K562 (cell line): ENCODE measurements around the gene PRSS22. TPM values are rescaled to one million over a fixed set of nuclear protein-coding genes. Genes with fewer than 3 reads are reported as not detected.

Experiments used
- ATAC-seq: fragments of 200-7000 bp; cut with Tn5 transposase; 3 replicates; pipeline ENCODE4 v1.9.1; 2020; ENCODE audit warnings: moderate library complexity
- BruUV-seq: library from RNA; stranded (reverse); fragments of 400-500 nt; replicated peaks from 2 replicates; lab custom pipeline; 2021; lab: Mats Ljungman, UMichigan
- CTCF ChIA-PET: fragments of 300-600 bp; formaldehyde crosslinking; extraction: SDS; loops from one replicate; lab custom pipeline; 2021; ENCODE audit warnings: low intra/inter-chr PET ratio; lab: Yijun Ruan, JAX
- POLR2A ChIA-PET: fragments of 300-600, 350-650 bp; sonication (Branson Sonifier 250); formaldehyde crosslinking; extraction: SDS; loops from one replicate; lab custom pipeline; 2021; ENCODE audit warnings: antibody characterized with exemption, inconsistent platforms; lab: Yijun Ruan, JAX
- DNase-seq, 4 experiments: peaks; one replicate each; pipeline versions ENCODE4 v3.0.0 to v3.0.0-alpha.2; 2011 to 2018; ENCODE audit warnings: low spot score in 3 of 4, mixed read lengths in 3 of 4; ENCODE audit errors: extremely low read depth in 1 of 4
- FAIRE-seq: peaks from 2 replicates; lab custom pipeline; 2011; peaks lifted over from hg19 to GRCh38; lab: Jason Lieb, UNC
- H2AFZ ChIP-seq: 2 replicates; pipeline ENCODE4 v1.6.0; 2011; ENCODE audit warnings: low read depth, low read length, control low read depth, inconsistent platforms
- H3K27ac ChIP-seq: fragments of 200-600 bp; 3 replicates; pipeline ENCODE4 v1.8.0; 2011; ENCODE audit warnings: low read depth, mild to moderate bottlenecking, control low read depth, inconsistent platforms, low read length, moderate library complexity, mixed read lengths; ENCODE audit errors: extremely low read depth
- H3K27me3 ChIP-seq, 2 experiments: fragments of 300-600 bp in 1 of 2; 2 replicates in 1 of 2; 3 replicates in 1 of 2; pipeline versions ENCODE4 v1.6.0 to v1.8.0; 2011; ENCODE audit warnings: inconsistent platforms in 2 of 2, low read length in 2 of 2, mild to moderate bottlenecking in 1 of 2, mixed read lengths in 1 of 2, moderate library complexity in 1 of 2; ENCODE audit not compliant: control insufficient read depth in 2 of 2, insufficient read depth in 2 of 2
- H3K36me3 ChIP-seq: fragments of 300-600 bp; 3 replicates; pipeline ENCODE4 v1.8.0; 2011; ENCODE audit warnings: mild to moderate bottlenecking, low read length, inconsistent platforms; ENCODE audit not compliant: control insufficient read depth, insufficient read depth
- H3K4me1 ChIP-seq, 2 experiments: fragments of 200-600 bp in 1 of 2; replicated peaks in 1 of 2; 2 replicates in 1 of 2; 3 replicates in 1 of 2; pipeline versions ENCODE4 v1.5.1 to v1.8.0; 2011; ENCODE audit warnings: inconsistent platforms in 2 of 2, low read length in 2 of 2, mild to moderate bottlenecking in 1 of 2, mixed read lengths in 1 of 2, moderate library complexity in 1 of 2; ENCODE audit not compliant: control insufficient read depth in 2 of 2, insufficient read depth in 2 of 2
- H3K4me2 ChIP-seq: 2 replicates; pipeline ENCODE4 v1.6.1; 2011; ENCODE audit warnings: low read length, control low read depth, inconsistent platforms, mixed read lengths; ENCODE audit not compliant: insufficient read depth
- H3K4me3 ChIP-seq: fragments of 200-600 bp; sonication (generic), shearing (Covaris generic); 2 replicates; pipeline ENCODE4 v1.5.1; 2016; ENCODE audit warnings: control low read depth, inconsistent platforms
- H3K79me2 ChIP-seq: fragments of 200-600 bp; 3 replicates; pipeline ENCODE4 v1.8.0; 2011; ENCODE audit warnings: low read length, inconsistent platforms; ENCODE audit not compliant: control insufficient read depth, insufficient read depth
- H3K9ac ChIP-seq, 2 experiments: 2 replicates each; pipeline versions ENCODE4 v1.6.0 to v1.6.1; 2011; ENCODE audit warnings: low read depth in 2 of 2, low read length in 2 of 2, control low read depth in 1 of 2, inconsistent platforms in 1 of 2, mild to moderate bottlenecking in 1 of 2, mixed read lengths in 1 of 2; ENCODE audit not compliant: insufficient read depth in 1 of 2
- H3K9me1 ChIP-seq: one replicate; pipeline ENCODE4 v1.6.0; 2011; ENCODE audit warnings: inconsistent platforms, mild to moderate bottlenecking, low read length, moderate library complexity; ENCODE audit not compliant: control insufficient read depth, insufficient read depth
- H3K9me3 ChIP-seq: replicated peaks from 2 replicates; pipeline ENCODE4 v1.5.1; 2011; ENCODE audit warnings: low read depth, low read length, inconsistent platforms; ENCODE audit not compliant: control insufficient read depth, insufficient read depth
- H4K20me1 ChIP-seq: replicated peaks from 2 replicates; pipeline ENCODE4 v1.6.1; 2011; ENCODE audit warnings: low read length, inconsistent platforms, mixed read lengths; ENCODE audit not compliant: control insufficient read depth, insufficient read depth
- ATF1 ChIP-seq, 2 experiments: fragments of 450-650 bp in 1 of 2; IDR thresholded peaks; 2 replicates each; pipeline ENCODE4 v1.6.1; 2016; ENCODE audit warnings: missing compliant biosample characterization in 1 of 2, missing genetic modification characterization in 1 of 2
- DPF2 ChIP-seq: fragments of 450-650 bp; IDR thresholded peaks from 2 replicates; pipeline ENCODE4 v1.6.1; 2016
- NCOA2 ChIP-seq, 2 experiments: fragments of 450-650 bp; IDR thresholded peaks; 2 replicates each; pipeline ENCODE4 v1.6.1; 2018; ENCODE audit warnings: mild to moderate bottlenecking in 2 of 2, moderate library complexity in 1 of 2; ENCODE audit not compliant: partially characterized antibody in 2 of 2
- NR2C2 ChIP-seq, 2 experiments: fragments of 200-800 bp in 1 of 2; sonication (Bioruptor generic) in 1 of 2; sonication (generic) in 1 of 2; formaldehyde crosslinking in 1 of 2; IDR thresholded peaks; 2 replicates each; pipeline versions ENCODE4 v1.6.1 to v1.8.0; 2016 to 2022; ENCODE audit warnings: mild to moderate bottlenecking in 1 of 2, missing compliant biosample characterization in 1 of 2, missing genetic modification characterization in 1 of 2, missing genetic modification reagents in 1 of 2
- RNF2 ChIP-seq: sonication (generic); IDR thresholded peaks from 2 replicates; pipeline ENCODE4 v1.6.1; 2016
- SNAPC5 ChIP-seq: fragments of 250-450 bp; sonication (Bioruptor Pico); IDR thresholded peaks from 2 replicates; pipeline ENCODE4 v1.8.0; 2021; ENCODE audit warnings: moderate library complexity, mild to moderate bottlenecking, inconsistent platforms
- WGBS: fragments of 100-300 bp; shearing (Covaris generic); methylation state at CpG from one replicate; pipeline ENCODE4 v1.1.6; 2016; ENCODE audit warnings: low coverage, mixed read lengths; ENCODE audit not compliant: insufficient coverage; ENCODE audit errors: missing lambda C conversion rate; 5-methylcytosine and 5-hydroxymethylcytosine counted together
- in situ Hi-C: fragments of 300-500 bp; cut with MboI; formaldehyde crosslinking; loops from 4 replicates; pipeline ENCODE4 v1.15.0; 2018; ENCODE audit warnings: inconsistent platforms, mixed read lengths
- intact Hi-C: fragments of 100-400 bp; cut with micrococcal nuclease; formaldehyde crosslinking; loops from 2 replicates; pipeline ENCODE4 v1.14.2; 2022
- polyA plus RNA-seq, 8 experiments: library from polyadenylated mRNA; depleted of rRNA in 4 of 8; stranded (reverse) in 5 of 8; unstranded in 3 of 8; fragments of >200 nt; fragmentation: Nextera tagmentation in 2 of 8; fragmentation: Illumina TruSeq in 1 of 8; extraction: Ambion mirVana in 2 of 8; extraction: Trizol in 1 of 8; gene quantifications; 2 replicates each; pipeline versions ENCODE4 v1.2.1 to v1.2.3, GENCODE V29; 2011 to 2014; ENCODE audit warnings: inconsistent platforms in 1 of 8, missing spikeins in 1 of 8
- total RNA-seq, 7 experiments: library from RNA; depleted of rRNA in 6 of 7; stranded (reverse); fragments of >200 nt in 6 of 7; fragmentation: Illumina TruSeq in 2 of 7; extraction: Trizol in 2 of 7; gene quantifications; 2 replicates each; pipeline versions ENCODE4 v1.2.1 to v1.2.3, GENCODE V29; 2011 to 2021; ENCODE audit warnings: low replicate concordance in 1 of 7

PRSS22 gene
- total and polyA plus RNA-seq, 9 of the 15 experiments (the other 6 are each of a cell fraction or from before 2014, with no cell fraction given): 0.13 to 0.42 TPM; not detected in 7

DNA sequence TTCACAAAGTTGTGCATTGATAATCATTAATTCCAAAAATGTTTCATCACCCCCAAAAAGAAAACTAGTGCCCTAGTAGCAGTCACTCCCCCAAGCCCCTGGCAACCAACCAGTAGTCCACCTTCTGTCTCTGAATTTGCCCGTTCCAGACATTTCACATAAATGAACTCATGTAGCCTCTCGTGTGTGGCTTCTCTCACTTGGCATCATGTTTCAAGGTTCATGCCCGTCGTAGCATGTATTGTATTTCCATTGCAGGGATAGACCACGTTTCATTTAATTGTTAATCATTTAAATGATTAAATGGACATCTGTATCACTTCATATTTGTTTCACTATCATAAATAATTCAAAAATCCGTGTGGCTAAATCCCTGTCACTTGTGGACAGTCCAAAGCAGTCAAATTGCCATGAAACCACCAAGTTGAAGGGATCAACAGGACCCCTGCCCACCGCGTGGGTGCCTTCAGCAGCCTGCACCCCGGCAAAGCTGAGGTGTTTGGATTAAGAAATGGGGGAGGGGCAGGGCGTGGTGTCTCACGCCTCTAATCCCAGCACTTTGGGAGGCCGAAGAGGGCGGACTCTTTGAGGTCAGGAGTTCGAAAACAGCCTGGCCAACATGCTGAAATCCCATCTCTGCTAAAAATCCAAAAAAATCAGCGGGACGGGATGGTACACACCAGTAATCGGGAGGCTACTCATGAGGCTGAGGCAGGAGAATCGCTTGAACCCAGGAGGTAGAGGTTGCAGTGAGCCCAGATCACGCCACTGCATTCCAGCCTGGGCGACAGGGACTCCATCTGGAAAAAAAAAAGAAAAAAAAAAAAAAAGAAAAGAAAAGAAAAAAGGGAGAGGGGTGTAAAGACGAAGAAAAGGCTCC is 16.3 kb upstream of the PRSS22 start:
- in situ Hi-C loops: loop anchor here (5.0 kb wide), 2 partner anchors 37 to 38 kb away; partner anchors contain the start of gene FLYWCH1
- Histone ChIP-seq H3K27ac (no peak overlapping the region), H3K9me3 (no peaks in the 10 kb centered on the region), H4K20me1 (no peaks in the 10 kb centered on the region), H3K36me3 (no peaks in the 10 kb centered on the region), H3K79me2 (no peaks in the 10 kb centered on the region), H3K27me3 (no peaks in the 10 kb centered on the region), H2AFZ (peak overlapping the region; percentile 54), H3K4me1 (peaks cover 0 to 11% of the 10 kb centered on the region in 2 experiments; a peak in 3 of 5 replicates), H3K4me3 (no peak overlapping the region), H3K9ac (peak overlapping the region in 1 of 2 experiments; percentile 68; a peak in 1 of 4 replicates), H3K4me2 (peak overlapping the region; percentile 50; the same call in 1 of the 2 replicates), H3K9me1 (no peaks in the 10 kb centered on the region)
- TF ChIP-seq NCOA2 (IDR thresholded peaks at IDR 0.05; ENCODE audit: partially characterized antibody in 2 of 2) (no peak), DPF2 (0 out of 2 replicates have a peak, but pooled peaks have one; percentile 5), ATF1 (CRISPR knock-in tag; IDR thresholded peaks at IDR 0.05) (no peak), ATF1 (tag; IDR thresholded peaks at IDR 0.05) (no peak), NR2C2 (CRISPR knock-in tag; IDR thresholded peaks at IDR 0.05) (no peak), NR2C2 (tag; IDR thresholded peaks at IDR 0.05) (no peak), RNF2 (no peak), SNAPC5 (no peak)
- FAIRE-seq (no peak), DNase-seq (peak in 2 of 4 experiments; percentile 12 to 37), ATAC-seq (peak; percentile 29)
- CTCF ChIA-PET: interaction anchor here (0.7 to 2.9 kb wide), 4 partner anchors 32 to 109 kb away, joined by 7 to 24 read pairs (median 14); no protein-coding TSS in a partner anchor
- intact Hi-C loops: loop anchor here (2.0 to 5.0 kb wide), 2 partner anchors 45 to 108 kb away; partner anchors contain the start of gene PKMYT1
- 26% methylated on average over 19 of the region's 21 CpGs for WGBS
- POLR2A ChIA-PET: interaction anchor here (0.6 to 1.0 kb wide), 4 partner anchors 9 to 77 kb away, joined by 3 to 5 read pairs (median 4); partner anchors contain the start of genes FLYWCH1 and FLYWCH2
- BruUV-seq: no TSS peak
